ENCODE measurements around the gene MVB12B. TPM values are rescaled to one million over a fixed set of nuclear protein-coding genes. Genes with fewer than 3 reads are reported as not detected.

Gene MVB12B
- total and polyA plus RNA-seq, 2 of the 4 experiments (the other 2 are of a cell fraction) = 2.0 to 4.0 TPM

DNA sequence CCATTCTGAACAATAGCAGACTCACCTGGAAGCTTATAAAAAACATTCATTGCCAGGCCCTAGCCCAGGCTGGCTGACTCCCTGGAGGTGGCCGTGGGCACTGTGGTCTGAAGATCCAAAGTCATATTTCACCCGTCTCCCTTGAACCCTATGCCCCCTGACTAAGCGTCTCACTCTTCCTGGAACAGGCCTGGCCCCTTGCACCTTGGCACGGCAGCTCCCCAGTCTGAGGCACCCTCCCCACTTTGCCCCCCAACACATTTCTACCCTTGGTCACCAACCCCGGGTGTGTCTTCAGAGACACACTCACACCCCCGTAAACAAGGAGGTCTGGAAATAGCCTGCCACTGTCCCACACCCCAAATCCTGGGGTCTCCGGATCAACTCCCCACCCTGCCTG is 218.5 kb downstream of the MVB12B start:
- Histone ChIP-seq H2AFZ (replicated peaks; ENCODE audit: low read length, poor library complexity) (no peak overlapping the region), H3K9me3 (ENCODE audit: control insufficient read depth, insufficient read depth, low read length) (0 out of 2 replicates have a peak, but pooled peaks cover 2% of the 10 kb centered on the region), H3K27me3 (ENCODE audit: control insufficient read depth, insufficient read depth, low read length) (peaks cover 35% of the 10 kb centered on the region), H3K9me1 (ENCODE audit: insufficient read depth, low read length) (no peaks in the 10 kb centered on the region; the same call in 1 of the 2 replicates), H4K20me1 (ENCODE audit: insufficient read depth, low read length) (peaks cover 2% of the 10 kb centered on the region; the same call in 1 of the 2 replicates), H3K9ac (ENCODE audit: low read depth, low read length) (no peak overlapping the region), H2BK120ac (ENCODE audit: low read depth, low read length) (no peak overlapping the region), H3K4me2 (ENCODE audit: low read depth, low read length) (no peak overlapping the region), H4K5ac (ENCODE audit: low read depth, low read length) (no peak overlapping the region), H3K14ac (replicated peaks; ENCODE audit: low read depth, low read length) (no peak overlapping the region), H2AK9ac (replicated peaks; ENCODE audit: low read depth, low read length, poor library complexity) (no peak overlapping the region), H4K91ac (ENCODE audit: insufficient read depth, low read depth, low read length) (no peak overlapping the region), H3K79me1 (ENCODE audit: low read depth in 1 of 2, low read length in 2 of 2) (no peaks in the 10 kb centered on the region), H2BK5ac (ENCODE audit: low read depth, low read length, poor library complexity, severe bottlenecking) (no peak overlapping the region), H4K8ac (ENCODE audit: low read depth in 2 of 2, low read length in 2 of 2) (no peak overlapping the region), H3K23ac (ENCODE audit: low read depth, low read length) (no peak overlapping the region), H3K4me3 (ENCODE audit: insufficient read depth, low read depth, low read length) (no peak overlapping the region), H2BK15ac (ENCODE audit: low read depth, low read length) (no peak overlapping the region), H3K56ac (ENCODE audit: extremely low read depth, insufficient read depth, low read length) (no peak overlapping the region), H3K36me3 (ENCODE audit: control insufficient read depth, insufficient read depth, low read length) (no peaks in the 10 kb centered on the region), H3K27ac (ENCODE audit: insufficient read depth, low read length) (no peak overlapping the region), H2AK5ac (ENCODE audit: low read depth, low read length) (no peak overlapping the region), H2BK20ac (ENCODE audit: low read depth, low read length) (no peak overlapping the region), H3K4ac (ENCODE audit: low read depth, low read length) (no peak overlapping the region), H3K4me1 (ENCODE audit: control insufficient read depth, insufficient read depth, low read length) (no peaks in the 10 kb centered on the region), H3K18ac (ENCODE audit: low read depth, low read length) (no peak overlapping the region)
- CTCF ChIA-PET = interaction anchor here (1.5 kb wide), 1 partner anchor 13 kb away, joined by 5 read pairs; no protein-coding TSS in a partner anchor
- WGBS, 2 experiments (ENCODE audit: extremely low coverage in 2 of 2, insufficient read length in 1 of 2) = 60% methylated on average over 1 of the region's 7 CpGs; no CpG with 5 or more reads in 1 of the 2 experiments
- intact Hi-C loops (cut with micrococcal nuclease) (no loop called here), in situ Hi-C loops (cut with MboI; ENCODE audit: low sequenced_read_pairs) (no loop called here), dilution Hi-C loops (cut with HindIII; ENCODE audit: low sequenced_read_pairs, unreplicated experiment) (no loop called here)
- POLR2A ChIA-PET (ENCODE audit: unreplicated experiment) = no interaction called here
- TF ChIP-seq RCOR1 (IDR thresholded peaks at IDR 0.05; ENCODE audit: insufficient replicate concordance, low read length) (no peak), POLR2A (IDR thresholded peaks at IDR 0.05; ENCODE audit: low read depth, low read length) (no peak), CHD1 (IDR thresholded peaks at IDR 0.05; ENCODE audit: low read depth, low read length) (no peak), FOS (IDR thresholded peaks at IDR 0.05; ENCODE audit: low read depth, low read length) (no peak), RFX5 (IDR thresholded peaks at IDR 0.05; ENCODE audit: low read depth, low read length) (no peak), MAZ (IDR thresholded peaks at IDR 0.05; ENCODE audit: borderline replicate concordance, low read depth, low read length) (no peak), NFE2L2 (IDR thresholded peaks at IDR 0.05; ENCODE audit: low read depth, low read length) (no peak), CEBPB (IDR thresholded peaks at IDR 0.05; ENCODE audit: low read depth, low read length) (no peak), BHLHE40 (IDR thresholded peaks at IDR 0.05; ENCODE audit: low read depth, low read length) (no peak), MXI1 (IDR thresholded peaks at IDR 0.05; ENCODE audit: borderline replicate concordance, low read depth, low read length) (no peak), RAD21 (IDR thresholded peaks at IDR 0.05; ENCODE audit: low read length) (no peak), MAFK (IDR thresholded peaks at IDR 0.05; ENCODE audit: low read depth, low read length) (no peak), SMC3 (IDR thresholded peaks at IDR 0.05; ENCODE audit: low read depth, low read length) (no peak)
- TF ChIP-seq, protein P1, sequence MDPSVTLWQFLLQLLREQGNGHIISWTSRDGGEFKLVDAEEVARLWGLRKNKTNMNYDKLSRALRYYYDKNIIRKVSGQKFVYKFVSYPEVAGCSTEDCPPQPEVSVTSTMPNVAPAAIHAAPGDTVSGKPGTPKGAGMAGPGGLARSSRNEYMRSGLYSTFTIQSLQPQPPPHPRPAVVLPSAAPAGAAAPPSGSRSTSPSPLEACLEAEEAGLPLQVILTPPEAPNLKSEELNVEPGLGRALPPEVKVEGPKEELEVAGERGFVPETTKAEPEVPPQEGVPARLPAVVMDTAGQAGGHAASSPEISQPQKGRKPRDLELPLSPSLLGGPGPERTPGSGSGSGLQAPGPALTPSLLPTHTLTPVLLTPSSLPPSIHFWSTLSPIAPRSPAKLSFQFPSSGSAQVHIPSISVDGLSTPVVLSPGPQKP (IDR thresholded peaks at IDR 0.05; ENCODE audit: borderline replicate concordance, low read depth, low read length) = no peak
- TF ChIP-seq, protein P2, sequence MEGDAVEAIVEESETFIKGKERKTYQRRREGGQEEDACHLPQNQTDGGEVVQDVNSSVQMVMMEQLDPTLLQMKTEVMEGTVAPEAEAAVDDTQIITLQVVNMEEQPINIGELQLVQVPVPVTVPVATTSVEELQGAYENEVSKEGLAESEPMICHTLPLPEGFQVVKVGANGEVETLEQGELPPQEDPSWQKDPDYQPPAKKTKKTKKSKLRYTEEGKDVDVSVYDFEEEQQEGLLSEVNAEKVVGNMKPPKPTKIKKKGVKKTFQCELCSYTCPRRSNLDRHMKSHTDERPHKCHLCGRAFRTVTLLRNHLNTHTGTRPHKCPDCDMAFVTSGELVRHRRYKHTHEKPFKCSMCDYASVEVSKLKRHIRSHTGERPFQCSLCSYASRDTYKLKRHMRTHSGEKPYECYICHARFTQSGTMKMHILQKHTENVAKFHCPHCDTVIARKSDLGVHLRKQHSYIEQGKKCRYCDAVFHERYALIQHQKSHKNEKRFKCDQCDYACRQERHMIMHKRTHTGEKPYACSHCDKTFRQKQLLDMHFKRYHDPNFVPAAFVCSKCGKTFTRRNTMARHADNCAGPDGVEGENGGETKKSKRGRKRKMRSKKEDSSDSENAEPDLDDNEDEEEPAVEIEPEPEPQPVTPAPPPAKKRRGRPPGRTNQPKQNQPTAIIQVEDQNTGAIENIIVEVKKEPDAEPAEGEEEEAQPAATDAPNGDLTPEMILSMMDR (conservative IDR thresholded peaks at IDR 0.05; ENCODE audit: low read depth, low read length) = no peak
- TF ChIP-seq, protein P3, sequence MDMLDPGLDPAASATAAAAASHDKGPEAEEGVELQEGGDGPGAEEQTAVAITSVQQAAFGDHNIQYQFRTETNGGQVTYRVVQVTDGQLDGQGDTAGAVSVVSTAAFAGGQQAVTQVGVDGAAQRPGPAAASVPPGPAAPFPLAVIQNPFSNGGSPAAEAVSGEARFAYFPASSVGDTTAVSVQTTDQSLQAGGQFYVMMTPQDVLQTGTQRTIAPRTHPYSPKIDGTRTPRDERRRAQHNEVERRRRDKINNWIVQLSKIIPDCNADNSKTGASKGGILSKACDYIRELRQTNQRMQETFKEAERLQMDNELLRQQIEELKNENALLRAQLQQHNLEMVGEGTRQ (IDR thresholded peaks at IDR 0.05; ENCODE audit: low read depth, low read length) = no peak
- BruUV-seq (replicated peaks) = no TSS peak
- no peak for DNase-seq
- ATAC-seq (ENCODE audit: low read depth) = no peak
